H1 (cell line): Measurements from ENCODE around the gene ZNF362. TPM values are rescaled to one million over a fixed set of nuclear protein-coding genes. Genes with fewer than 3 reads are reported as not detected.

Experiments used
- CTCF ChIA-PET: fragments of 300-600 bp; sonication (Branson Sonifier 250); formaldehyde crosslinking; loops from one replicate; lab custom pipeline; 2021; ENCODE audit not compliant: partially characterized antibody; lab: Charles Lee
- POLR2A ChIA-PET: fragments of 300-600 bp; sonication (Branson Sonifier 250); formaldehyde crosslinking; loops from one replicate; lab custom pipeline; 2021; ENCODE audit warnings: inconsistent platforms; ENCODE audit not compliant: partially characterized antibody; lab: Charles Lee
- DNase-seq, 2 experiments: peaks; one replicate each; pipeline versions ENCODE4 v3.0.0 to v3.0.0-alpha.2; 2010 to 2022; ENCODE audit warnings: low spot score in 2 of 2, low read depth in 1 of 2, mixed read lengths in 1 of 2
- FAIRE-seq: peaks from 2 replicates; lab custom pipeline; 2011; peaks lifted over from hg19 to GRCh38; lab: Jason Lieb, UNC
- H2AFZ ChIP-seq: 2 replicates; pipeline ENCODE4 v1.8.1; 2012; ENCODE audit warnings: low read length, inconsistent platforms
- H2AK5ac ChIP-seq: 2 replicates; pipeline ENCODE4 v1.6.1; 2013; ENCODE audit warnings: low read depth, low read length
- H2BK120ac ChIP-seq: replicated peaks from 2 replicates; pipeline ENCODE3; 2013; ENCODE audit warnings: low read depth, low read length, inconsistent platforms
- H2BK12ac ChIP-seq: 2 replicates; pipeline ENCODE4 v1.6.1; 2013; ENCODE audit warnings: low read depth, low read length
- H2BK15ac ChIP-seq: 2 replicates; pipeline ENCODE4 v1.6.1; 2013; ENCODE audit warnings: low read length
- H2BK20ac ChIP-seq: 2 replicates; pipeline ENCODE4 v1.6.1; 2013; ENCODE audit warnings: low read length
- H2BK5ac ChIP-seq: 2 replicates; pipeline ENCODE4 v1.6.1; 2013; ENCODE audit warnings: low read depth, low read length
- H3K14ac ChIP-seq: 2 replicates; pipeline ENCODE4 v1.6.1; 2013; ENCODE audit warnings: inconsistent platforms; ENCODE audit not compliant: insufficient read length
- H3K18ac ChIP-seq: 2 replicates; pipeline ENCODE4 v1.6.1; 2013; ENCODE audit warnings: low read length; ENCODE audit errors: extremely low read depth
- H3K23ac ChIP-seq: 2 replicates; pipeline ENCODE4 v1.6.1; 2013; ENCODE audit warnings: inconsistent platforms; ENCODE audit not compliant: insufficient read length
- H3K23me2 ChIP-seq: 2 replicates; pipeline ENCODE4 v1.6.1; 2013; ENCODE audit warnings: low read depth, low read length
- H3K27ac ChIP-seq: 2 replicates; pipeline ENCODE4 v1.6.1; 2011; ENCODE audit warnings: low read depth, low read length, inconsistent platforms
- H3K27me3 ChIP-seq, 4 experiments: replicated peaks in 1 of 4; 1 replicate in 1 of 4; 2 replicates in 3 of 4; pipeline versions ENCODE4 v1.6.1 to v1.8.1; 2011 to 2013; ENCODE audit warnings: low read length in 3 of 4, mild to moderate bottlenecking in 3 of 4, inconsistent platforms in 2 of 4, mixed read lengths in 2 of 4, moderate library complexity in 1 of 4; ENCODE audit not compliant: control insufficient read depth in 3 of 4, insufficient read depth in 3 of 4; ENCODE audit errors: extremely low read depth in 1 of 4
- H3K36me3 ChIP-seq, 4 experiments: 2 replicates each; pipeline versions ENCODE4 v1.6.1 to v1.8.1; 2011 to 2013; ENCODE audit warnings: mild to moderate bottlenecking in 4 of 4, low read length in 3 of 4, moderate library complexity in 2 of 4, control low read depth in 1 of 4, inconsistent platforms in 1 of 4; ENCODE audit not compliant: insufficient read depth in 4 of 4, control insufficient read depth in 2 of 4
- H3K4ac ChIP-seq: replicated peaks from 2 replicates; pipeline ENCODE3; 2013; ENCODE audit warnings: low read length, low read depth, mixed read lengths, inconsistent platforms; ENCODE audit not compliant: insufficient read length
- H3K4me1 ChIP-seq, 4 experiments: replicated peaks in 1 of 4; 1 replicate in 1 of 4; 2 replicates in 3 of 4; pipeline versions ENCODE4 v1.6.1 to v1.8.1; 2011 to 2013; ENCODE audit warnings: low read length in 3 of 4, inconsistent platforms in 2 of 4, mixed read lengths in 1 of 4; ENCODE audit not compliant: insufficient read depth in 4 of 4, control insufficient read depth in 3 of 4
- H3K4me2 ChIP-seq, 2 experiments: 2 replicates each; pipeline versions ENCODE4 v1.6.1 to v1.8.1; 2011 to 2013; ENCODE audit warnings: low read depth in 2 of 2, low read length in 2 of 2, control low read depth in 1 of 2, inconsistent platforms in 1 of 2, mild to moderate bottlenecking in 1 of 2; ENCODE audit not compliant: insufficient read depth in 1 of 2
- H3K4me3 ChIP-seq, 4 experiments: fragments of 200-600, 300-600 bp in 1 of 4; sonication (generic), shearing (Covaris generic), sonication (Bioruptor Twin) in 1 of 4; 2 replicates each; pipeline versions ENCODE4 v1.5.1 to v1.8.1; 2011 to 2016; ENCODE audit warnings: low read length in 4 of 4, low read depth in 3 of 4, control low read depth in 2 of 4, inconsistent platforms in 2 of 4, mild to moderate bottlenecking in 2 of 4, mixed read lengths in 1 of 4, moderate library complexity in 1 of 4; ENCODE audit not compliant: insufficient read depth in 2 of 4; ENCODE audit errors: extremely low read depth in 1 of 4
- H3K56ac ChIP-seq: replicated peaks from 2 replicates; pipeline ENCODE3; 2013; ENCODE audit warnings: low read depth, mild to moderate bottlenecking, mixed read lengths, low read length, inconsistent platforms; ENCODE audit not compliant: insufficient read length
- H3K79me1 ChIP-seq: 2 replicates; pipeline ENCODE4 v1.6.1; 2013; ENCODE audit warnings: low read depth, low read length, control low read depth
- H3K79me2 ChIP-seq, 2 experiments: 2 replicates each; pipeline versions ENCODE4 v1.6.1 to v1.8.1; 2012 to 2013; ENCODE audit warnings: low read length in 2 of 2, mild to moderate bottlenecking in 2 of 2, inconsistent platforms in 1 of 2; ENCODE audit not compliant: insufficient read depth in 2 of 2, control insufficient read depth in 1 of 2
- H3K9ac ChIP-seq, 4 experiments: replicated peaks in 1 of 4; 1 replicate in 1 of 4; 2 replicates in 3 of 4; pipeline versions ENCODE4 v1.6.1 to v1.8.1; 2011 to 2013; ENCODE audit warnings: low read depth in 3 of 4, low read length in 3 of 4, control low read depth in 2 of 4, mild to moderate bottlenecking in 2 of 4, moderate library complexity in 2 of 4, inconsistent platforms in 1 of 4; ENCODE audit errors: extremely low read depth in 1 of 4
- H3K9me3 ChIP-seq, 2 experiments: 2 replicates each; pipeline versions ENCODE4 v1.6.1 to v1.8.1; 2012 to 2013; ENCODE audit warnings: mild to moderate bottlenecking in 2 of 2, moderate library complexity in 2 of 2, control low read depth in 1 of 2, inconsistent platforms in 1 of 2, low read depth in 1 of 2, low read length in 1 of 2, mixed read lengths in 1 of 2; ENCODE audit not compliant: insufficient read depth in 2 of 2
- H4K20me1 ChIP-seq, 2 experiments: replicated peaks in 1 of 2; 2 replicates each; pipeline versions ENCODE3 to v1.8.1; 2011 to 2013; ENCODE audit warnings: inconsistent platforms in 2 of 2, low read length in 2 of 2, mild to moderate bottlenecking in 1 of 2; ENCODE audit not compliant: insufficient read depth in 2 of 2, control insufficient read depth in 1 of 2
- H4K5ac ChIP-seq: 2 replicates; pipeline ENCODE4 v1.6.1; 2013; ENCODE audit warnings: low read length, low read depth, mixed read lengths, inconsistent platforms; ENCODE audit not compliant: insufficient read length
- H4K8ac ChIP-seq: 2 replicates; pipeline ENCODE4 v1.8.0; 2013; ENCODE audit warnings: mild to moderate bottlenecking, moderate library complexity, low read length, inconsistent platforms; ENCODE audit not compliant: insufficient read depth; ENCODE audit errors: extremely low read depth
- H4K91ac ChIP-seq: replicated peaks from 2 replicates; pipeline ENCODE3; 2013; ENCODE audit warnings: low read length, mixed read lengths, inconsistent platforms; ENCODE audit not compliant: insufficient read length
- ATF3 ChIP-seq: IDR thresholded peaks from 2 replicates; pipeline ENCODE4 v1.6.1; 2011; ENCODE audit warnings: low read depth, mild to moderate bottlenecking, low read length; ENCODE audit not compliant: insufficient read depth
- FOSL1 ChIP-seq: IDR thresholded peaks from 2 replicates; pipeline ENCODE4 v1.6.1; 2011; ENCODE audit warnings: mild to moderate bottlenecking, low read depth, low read length, moderate library complexity; ENCODE audit not compliant: insufficient read depth
- GABPA ChIP-seq: IDR thresholded peaks from 2 replicates; pipeline ENCODE4 v1.6.1; 2011; ENCODE audit warnings: mild to moderate bottlenecking, low read length, moderate library complexity, borderline replicate concordance; ENCODE audit not compliant: insufficient read depth
- MAFK ChIP-seq: IDR thresholded peaks from 2 replicates; pipeline ENCODE4 v1.6.1; 2012; ENCODE audit warnings: low read depth, mild to moderate bottlenecking, improper control_type of control experiment, low read length
- NANOG ChIP-seq: IDR thresholded peaks from 2 replicates; pipeline ENCODE4 v1.6.1; 2011; ENCODE audit warnings: low read length, low read depth, mild to moderate bottlenecking, inconsistent platforms; ENCODE audit not compliant: insufficient read depth, poor library complexity, severe bottlenecking
- SUZ12 ChIP-seq: fragments of 200-600 bp; sonication (generic); IDR thresholded peaks from 2 replicates; pipeline ENCODE4 v1.6.1; 2012; ENCODE audit warnings: mild to moderate bottlenecking, inconsistent platforms, low read length, moderate library complexity, mixed read lengths
- TCF12 ChIP-seq: IDR thresholded peaks from 2 replicates; pipeline ENCODE4 v1.6.1; 2011; ENCODE audit warnings: low read depth, mild to moderate bottlenecking, low read length
- WGBS, 2 experiments: shearing (Covaris generic) in 1 of 2; methylation state at CpG; one replicate each; pipeline versions ENCODE4 v1.1.6 to v1.1.7; 2013 to 2015; ENCODE audit warnings: low lambda C conversion rate in 2 of 2, mixed read lengths in 2 of 2, inconsistent platforms in 1 of 2, low coverage in 1 of 2, missing lambda C conversion rate in 1 of 2; ENCODE audit not compliant: insufficient replicate concordance in 2 of 2, insufficient coverage in 1 of 2, insufficient read length in 1 of 2; ENCODE audit errors: extremely low coverage in 1 of 2, missing lambda C conversion rate in 1 of 2; 5-methylcytosine and 5-hydroxymethylcytosine counted together
- polyA plus RNA-seq, 7 experiments: library from polyadenylated mRNA; depleted of rRNA in 3 of 7; stranded (reverse) in 5 of 7; unstranded in 2 of 7; fragments of >200 nt in 5 of 7; fragments of 200-250 nt in 2 of 7; gene quantifications; 1 replicate in 5 of 7; 2 replicates in 1 of 7; 4 replicates in 1 of 7; pipeline versions ENCODE4 v1.2.1 to v1.2.3, GENCODE V29; 2011 to 2013; ENCODE audit warnings: missing spikeins in 2 of 7, mixed read lengths in 2 of 7
- total RNA-seq: library from RNA; stranded (reverse); fragmentation: NEBNext Ultra II Directional; extraction: Animal tissue kit (Norgen Biotek cat#: 25700); gene quantifications from 2 replicates; pipeline ENCODE4 v1.2.1, GENCODE V29; 2021
- TF ChIP-seq, protein P1 (sequence below): IDR thresholded peaks from 2 replicates; pipeline ENCODE4 v1.6.1; 2012; ENCODE audit warnings: inconsistent platforms
- TF ChIP-seq, protein P2 (sequence below), 3 experiments: IDR thresholded peaks; 1 replicate in 2 of 3; 2 replicates in 1 of 3; pipeline versions ENCODE4 v1.5.1 to v1.6.1; 2011; ENCODE audit warnings: low read length in 3 of 3, mild to moderate bottlenecking in 3 of 3, inconsistent platforms in 2 of 3, low read depth in 1 of 3, moderate library complexity in 1 of 3; ENCODE audit not compliant: insufficient read depth in 1 of 3; ENCODE audit errors: control extremely low read depth in 1 of 3

The ZNF362 gene
- total and polyA plus RNA-seq, 2 of the 8 experiments (the other 6 are each of a cell fraction or from before 2014, with no cell fraction given), result 24.2 to 27.8 TPM

DNA sequence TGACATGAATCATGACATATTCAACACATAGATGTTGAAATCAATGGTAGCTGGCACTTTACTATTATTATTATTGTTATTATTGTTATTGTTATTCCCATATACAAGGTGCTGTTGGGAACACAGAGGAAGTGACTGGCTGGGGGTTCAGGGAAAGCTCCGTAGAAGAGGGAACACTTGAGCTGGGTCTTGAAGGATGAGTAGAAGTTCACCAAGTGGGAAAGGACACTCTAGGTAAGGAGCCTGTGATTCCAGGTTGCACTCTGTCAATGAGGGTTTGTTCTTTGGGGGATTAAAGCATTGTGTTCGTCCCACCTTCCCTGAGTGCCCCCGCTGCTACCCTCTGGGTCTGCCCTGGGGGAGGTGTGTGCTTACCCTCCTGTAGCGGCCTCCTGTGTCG is 14.1 kb downstream of the ZNF362 start:
- no peak overlapping the region for H3K4me3 ChIP-seq
- no peaks in the 10 kb centered on the region for H3K9me3 ChIP-seq
- H3K79me1 ChIP-seq, result peaks cover 14% of the 10 kb centered on the region
- H3K23me2 ChIP-seq, result no peaks in the 10 kb centered on the region
- DNase-seq (no peak), FAIRE-seq (no peak)
- no peak overlapping the region for H3K14ac ChIP-seq
- CTCF ChIA-PET, result interaction anchor here (0.9 to 5.8 kb wide), 4 partner anchors 26 to 175 kb away, joined by 3 to 49 read pairs (median 5); no protein-coding TSS in a partner anchor
- no peak overlapping the region for H3K56ac ChIP-seq
- no peak overlapping the region for H2BK20ac ChIP-seq
- H2BK120ac ChIP-seq, result no peak overlapping the region
- no peak overlapping the region for H3K4ac ChIP-seq
- H3K4me2 ChIP-seq, result no peak overlapping the region
- peaks cover 0 to 8% of the 10 kb centered on the region in 2 experiments; a peak in 1 of 4 replicates for H3K79me2 ChIP-seq
- 91% methylated on average over 5 of the region's 5 CpGs; no CpG with 5 or more reads in 1 of the 2 experiments for WGBS, 2 experiments
- POLR2A ChIA-PET, result interaction anchor here (1.1 to 1.5 kb wide), 2 partner anchors 11 to 12 kb away, joined by 3 to 7 read pairs; no protein-coding TSS in a partner anchor
- no peak overlapping the region for H2AFZ ChIP-seq
- no peak overlapping the region for H3K27ac ChIP-seq
- no peak overlapping the region for H2BK15ac ChIP-seq
- peaks cover 2 to 27% of the 10 kb centered on the region in 2 experiments for H4K20me1 ChIP-seq
- H3K9ac ChIP-seq, result no peak overlapping the region
- no peak overlapping the region for H2AK5ac ChIP-seq
- no peak overlapping the region for H3K18ac ChIP-seq
- no peak overlapping the region for H3K23ac ChIP-seq
- no peak overlapping the region for H4K91ac ChIP-seq
- peaks cover 0 to 13% (median 3%) of the 10 kb centered on the region in 4 experiments; a peak in 5 of 7 replicates for H3K4me1 ChIP-seq
- no peak overlapping the region for H4K8ac ChIP-seq
- H2BK5ac ChIP-seq, result no peak overlapping the region
- H3K27me3 ChIP-seq, result no peaks in the 10 kb centered on the region
- H3K36me3 ChIP-seq, result peaks cover 0 to 5% (median 0%) of the 10 kb centered on the region in 4 experiments; a peak in 1 of 8 replicates
- no peak overlapping the region for H2BK12ac ChIP-seq
- H4K5ac ChIP-seq, result no peak overlapping the region
- TF ChIP-seq MAFK (no peak), TCF12 (no peak), SUZ12 (no peak), FOSL1 (no peak), ATF3 (no peak), GABPA (no peak), NANOG (no peak)
- TF ChIP-seq, protein P1, sequence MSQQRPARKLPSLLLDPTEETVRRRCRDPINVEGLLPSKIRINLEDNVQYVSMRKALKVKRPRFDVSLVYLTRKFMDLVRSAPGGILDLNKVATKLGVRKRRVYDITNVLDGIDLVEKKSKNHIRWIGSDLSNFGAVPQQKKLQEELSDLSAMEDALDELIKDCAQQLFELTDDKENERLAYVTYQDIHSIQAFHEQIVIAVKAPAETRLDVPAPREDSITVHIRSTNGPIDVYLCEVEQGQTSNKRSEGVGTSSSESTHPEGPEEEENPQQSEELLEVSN, result no peak
- TF ChIP-seq, protein P2, sequence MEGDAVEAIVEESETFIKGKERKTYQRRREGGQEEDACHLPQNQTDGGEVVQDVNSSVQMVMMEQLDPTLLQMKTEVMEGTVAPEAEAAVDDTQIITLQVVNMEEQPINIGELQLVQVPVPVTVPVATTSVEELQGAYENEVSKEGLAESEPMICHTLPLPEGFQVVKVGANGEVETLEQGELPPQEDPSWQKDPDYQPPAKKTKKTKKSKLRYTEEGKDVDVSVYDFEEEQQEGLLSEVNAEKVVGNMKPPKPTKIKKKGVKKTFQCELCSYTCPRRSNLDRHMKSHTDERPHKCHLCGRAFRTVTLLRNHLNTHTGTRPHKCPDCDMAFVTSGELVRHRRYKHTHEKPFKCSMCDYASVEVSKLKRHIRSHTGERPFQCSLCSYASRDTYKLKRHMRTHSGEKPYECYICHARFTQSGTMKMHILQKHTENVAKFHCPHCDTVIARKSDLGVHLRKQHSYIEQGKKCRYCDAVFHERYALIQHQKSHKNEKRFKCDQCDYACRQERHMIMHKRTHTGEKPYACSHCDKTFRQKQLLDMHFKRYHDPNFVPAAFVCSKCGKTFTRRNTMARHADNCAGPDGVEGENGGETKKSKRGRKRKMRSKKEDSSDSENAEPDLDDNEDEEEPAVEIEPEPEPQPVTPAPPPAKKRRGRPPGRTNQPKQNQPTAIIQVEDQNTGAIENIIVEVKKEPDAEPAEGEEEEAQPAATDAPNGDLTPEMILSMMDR (IDR thresholded peaks at IDR 0.05; ENCODE audit: control extremely low read depth in 1 of 3, insufficient read depth in 1 of 3, low read depth in 1 of 3, low read length in 3 of 3), result no peak
